ENCODE data around the gene TIMM44. TPM values are rescaled to one million over a fixed set of nuclear protein-coding genes. Genes with fewer than 3 reads are reported as not detected.
A peak's percentile ranks its signal among the peaks of the same experiment; 100 is the strongest.

Gene TIMM44
- total RNA-seq, 1 donor from 2014 or later: 75.4 TPM

- Mint-ChIP-seq H3K27ac (ENCODE audit: unreplicated experiment) (peak overlapping the region; percentile 100), H3K4me3 (ENCODE audit: unreplicated experiment) (peak overlapping the region; percentile 60), H3K27me3 (ENCODE audit: low read depth) (no peaks in the 10 kb centered on the region), H3K9me3 (ENCODE audit: low read depth) (no peaks in the 10 kb centered on the region), H3K4me1 (ENCODE audit: low read depth) (peaks cover 31% of the 10 kb centered on the region), H3K36me3 (ENCODE audit: low read depth) (peaks cover 2% of the 10 kb centered on the region)
- peak; percentile 70 for TF ChIP-seq CTCF (IDR thresholded peaks at IDR 0.05)
- peak; percentile 84 for DNase-seq (ENCODE audit: low spot score)
These were observed 14.4 kb downstream of the TIMM44 start for GRCh38 chr19:7928741-7929701.

GRCh38 chr19:7928334-7928706 is 15.1 kb downstream of the TIMM44 start:
- Mint-ChIP-seq H3K4me3 (ENCODE audit: unreplicated experiment) (peak overlapping the region; percentile 60), H3K27me3 (ENCODE audit: low read depth) (no peaks in the 10 kb centered on the region), H3K4me1 (ENCODE audit: low read depth) (peaks cover 32% of the 10 kb centered on the region), H3K36me3 (ENCODE audit: low read depth) (peaks cover 2% of the 10 kb centered on the region), H3K27ac (ENCODE audit: unreplicated experiment) (peak overlapping the region; percentile 100), H3K9me3 (ENCODE audit: low read depth) (no peaks in the 10 kb centered on the region)
- TF ChIP-seq CTCF (IDR thresholded peaks at IDR 0.05): no peak
- no peak for DNase-seq (ENCODE audit: low spot score)

GRCh38 chr19:7927605-7928333 is 15.7 kb downstream of the TIMM44 start:
- Mint-ChIP-seq H3K27me3 (ENCODE audit: low read depth) (no peaks in the 10 kb centered on the region), H3K36me3 (ENCODE audit: low read depth) (peaks cover 2% of the 10 kb centered on the region), H3K9me3 (ENCODE audit: low read depth) (no peaks in the 10 kb centered on the region), H3K27ac (ENCODE audit: unreplicated experiment) (peak overlapping the region; percentile 100), H3K4me3 (ENCODE audit: unreplicated experiment) (no peak overlapping the region), H3K4me1 (ENCODE audit: low read depth) (peaks cover 36% of the 10 kb centered on the region)
- no peak for TF ChIP-seq CTCF (IDR thresholded peaks at IDR 0.05)
- peak; percentile 92 for DNase-seq (ENCODE audit: low spot score)

GRCh38 chr19:7926727-7927604 is 16.5 kb downstream of the TIMM44 start:
- peak; percentile 92 for DNase-seq (ENCODE audit: low spot score)
- TF ChIP-seq CTCF (IDR thresholded peaks at IDR 0.05): no peak
- Mint-ChIP-seq H3K4me1 (ENCODE audit: low read depth) (peaks cover 40% of the 10 kb centered on the region), H3K4me3 (ENCODE audit: unreplicated experiment) (peak overlapping the region; percentile 77), H3K27ac (ENCODE audit: unreplicated experiment) (peak overlapping the region; percentile 87), H3K27me3 (ENCODE audit: low read depth) (no peaks in the 10 kb centered on the region), H3K9me3 (ENCODE audit: low read depth) (no peaks in the 10 kb centered on the region), H3K36me3 (ENCODE audit: low read depth) (peaks cover 2% of the 10 kb centered on the region)
